Heart left ventricle (tissue), 13 donors: Measurements from ENCODE around the gene DDB1.

Source experiments
- CTCF ChIP-seq, 12 donors: fragments of 200-600 bp; sonication (generic) in 4 of 12; IDR thresholded peaks; one replicate each; pipeline versions ENCODE4 v1.5.0 to v1.8.0; 2018 to 2022; ENCODE audit warnings: antibody characterized with exemption in 12 of 12, mild to moderate bottlenecking in 5 of 12
- POLR2A ChIP-seq, 2 donors: fragments of 450-650 bp; IDR thresholded peaks; one replicate each; pipeline ENCODE4 v1.6.1; 2017; ENCODE audit warnings: antibody characterized with exemption in 2 of 2, mild to moderate bottlenecking in 2 of 2, moderate library complexity in 2 of 2
- donor health status: ischemic (EF 13 %, LVEDD 7.1; RV severe dilation, severe dysfunction).
- donor health status: DM: no; HTN: yes; CAD: no.
- donor health status: DM: no; HTN: no; CAD: no.
- donor health status: ischemic (EF 25% LVEDD 6.9; RV normal size, moderate dysfunction).
- donor health status: ischemic (EF 25% LVEDD 5.7; RV mildly dilated, moderate dysfunction).
- donor health status: ischemic (EF 35%, LVEDD 5.7; RV mildly dilated, moderate dysfunction).
- donor health status: nonischemic (EF 11% LVEDD 7.7; RV severe dilation, severe dysfunction).
- donor health status: DM: yes; HTN: yes; CAD: no.
- donor health status: PGD.
- donor health status: ischemic (EF 29% LVEDD 5.4; RV normal size, mild dysfunction).
- donor health status: nonischemic (EF 23%, LVEDD 6.1; RV moderate dilation, normal function).

GRCh38 chr11:61353131-61354067, 20.5 kb upstream of the DDB1 start:
- TF ChIP-seq CTCF (IDR thresholded peaks at IDR 0.05) (no peak), POLR2A (IDR thresholded peaks at IDR 0.05) (no peak)
